Endothelial cell (in vitro differentiated cells): ENCODE results near the gene GPAM. TPM values are rescaled to one million over a fixed set of nuclear protein-coding genes. Genes with fewer than 3 reads are reported as not detected.

ENCODE experiments used
- DNase-seq: peaks from one replicate; pipeline ENCODE4 v3.0.0; 2021; ENCODE audit warnings: low spot score
- H3K27ac Mint-ChIP-seq: one replicate; pipeline ENCODE4 v1.8.0; 2021; ENCODE audit warnings: mixed read lengths, inconsistent platforms; ENCODE audit not compliant: unreplicated experiment
- H3K27me3 Mint-ChIP-seq: one replicate; pipeline ENCODE4 v1.8.0; 2021; ENCODE audit warnings: mild to moderate bottlenecking, moderate library complexity, mixed read lengths, inconsistent platforms; ENCODE audit not compliant: unreplicated experiment
- H3K36me3 Mint-ChIP-seq: one replicate; pipeline ENCODE4 v1.8.0; 2021; ENCODE audit warnings: mild to moderate bottlenecking, low read depth, mixed read lengths, inconsistent platforms; ENCODE audit not compliant: unreplicated experiment
- H3K4me1 Mint-ChIP-seq: one replicate; pipeline ENCODE4 v1.8.0; 2021; ENCODE audit warnings: mild to moderate bottlenecking, mixed read lengths, inconsistent platforms; ENCODE audit not compliant: unreplicated experiment
- H3K4me3 Mint-ChIP-seq: one replicate; pipeline ENCODE4 v1.8.0; 2021; ENCODE audit warnings: mild to moderate bottlenecking, mixed read lengths, inconsistent platforms; ENCODE audit not compliant: unreplicated experiment
- H3K9me3 Mint-ChIP-seq: one replicate; pipeline ENCODE4 v1.8.0; 2021; ENCODE audit warnings: mixed read lengths, inconsistent platforms; ENCODE audit not compliant: unreplicated experiment
- CTCF ChIP-seq: fragments of 200-600 bp; sonication (generic); IDR thresholded peaks from one replicate; pipeline ENCODE4 v1.5.0; 2021; ENCODE audit warnings: antibody characterized with exemption; ENCODE audit not compliant: unreplicated experiment
- total RNA-seq: library from RNA; stranded (reverse); fragmentation: NEBNext Ultra II Directional; extraction: Animal tissue kit (Norgen Biotek cat#: 25700); gene quantifications from one replicate; pipeline ENCODE4 v1.2.1, GENCODE V29; 2021; ENCODE audit not compliant: unreplicated experiment

GPAM gene
- total RNA-seq, 1 donor from 2014 or later = 11.5 TPM

GRCh38 chr10:112225771-112226438 is 42.3 kb upstream of the GPAM start:
- Mint-ChIP-seq H3K27me3 (no peaks in the 10 kb centered on the region), H3K27ac (no peak overlapping the region), H3K4me3 (no peak overlapping the region), H3K36me3 (peaks cover 10% of the 10 kb centered on the region), H3K9me3 (no peaks in the 10 kb centered on the region), H3K4me1 (no peaks in the 10 kb centered on the region)
- no peak for DNase-seq
- TF ChIP-seq CTCF = no peak

GRCh38 chr10:112224933-112225529 is 41.5 kb upstream of the GPAM start:
- TF ChIP-seq CTCF = no peak
- Mint-ChIP-seq H3K4me1 (no peaks in the 10 kb centered on the region), H3K36me3 (peaks cover 10% of the 10 kb centered on the region), H3K4me3 (no peak overlapping the region), H3K9me3 (no peaks in the 10 kb centered on the region), H3K27me3 (no peaks in the 10 kb centered on the region), H3K27ac (no peak overlapping the region)
- no peak for DNase-seq

- no peak for DNase-seq
- no peaks in the 10 kb centered on the region for H3K27me3 Mint-ChIP-seq
- H3K27ac Mint-ChIP-seq = no peak overlapping the region
- H3K4me1 Mint-ChIP-seq = no peaks in the 10 kb centered on the region
- no peak overlapping the region for H3K4me3 Mint-ChIP-seq
- no peaks in the 10 kb centered on the region for H3K9me3 Mint-ChIP-seq
- TF ChIP-seq CTCF = no peak
- peaks cover 10% of the 10 kb centered on the region for H3K36me3 Mint-ChIP-seq
Measured at GRCh38 chr10:112223725-112224124, 40.2 kb upstream of the GPAM start.

GRCh38 chr10:112222799-112223198 is 39.2 kb upstream of the GPAM start:
- no peak overlapping the region for H3K4me3 Mint-ChIP-seq
- no peak for DNase-seq
- peaks cover 10% of the 10 kb centered on the region for H3K36me3 Mint-ChIP-seq
- no peak overlapping the region for H3K27ac Mint-ChIP-seq
- no peaks in the 10 kb centered on the region for H3K4me1 Mint-ChIP-seq
- TF ChIP-seq CTCF = no peak
- H3K27me3 Mint-ChIP-seq = no peaks in the 10 kb centered on the region
- H3K9me3 Mint-ChIP-seq = no peaks in the 10 kb centered on the region

GRCh38 chr10:112221545-112221944 is 38.0 kb upstream of the GPAM start:
- H3K9me3 Mint-ChIP-seq = no peaks in the 10 kb centered on the region
- H3K27ac Mint-ChIP-seq = no peak overlapping the region
- H3K36me3 Mint-ChIP-seq = peaks cover 5% of the 10 kb centered on the region
- TF ChIP-seq CTCF = no peak
- H3K27me3 Mint-ChIP-seq = no peaks in the 10 kb centered on the region
- H3K4me3 Mint-ChIP-seq = no peak overlapping the region
- H3K4me1 Mint-ChIP-seq = no peaks in the 10 kb centered on the region
- no peak for DNase-seq
